ENCODE measurements around the gene PAH. TPM values are rescaled to one million over a fixed set of nuclear protein-coding genes. Genes with fewer than 3 reads are reported as not detected.

Gene PAH
- polyA plus RNA-seq, 2 of the 4 experiments (the other 2 are of a cell fraction): not detected

DNA sequence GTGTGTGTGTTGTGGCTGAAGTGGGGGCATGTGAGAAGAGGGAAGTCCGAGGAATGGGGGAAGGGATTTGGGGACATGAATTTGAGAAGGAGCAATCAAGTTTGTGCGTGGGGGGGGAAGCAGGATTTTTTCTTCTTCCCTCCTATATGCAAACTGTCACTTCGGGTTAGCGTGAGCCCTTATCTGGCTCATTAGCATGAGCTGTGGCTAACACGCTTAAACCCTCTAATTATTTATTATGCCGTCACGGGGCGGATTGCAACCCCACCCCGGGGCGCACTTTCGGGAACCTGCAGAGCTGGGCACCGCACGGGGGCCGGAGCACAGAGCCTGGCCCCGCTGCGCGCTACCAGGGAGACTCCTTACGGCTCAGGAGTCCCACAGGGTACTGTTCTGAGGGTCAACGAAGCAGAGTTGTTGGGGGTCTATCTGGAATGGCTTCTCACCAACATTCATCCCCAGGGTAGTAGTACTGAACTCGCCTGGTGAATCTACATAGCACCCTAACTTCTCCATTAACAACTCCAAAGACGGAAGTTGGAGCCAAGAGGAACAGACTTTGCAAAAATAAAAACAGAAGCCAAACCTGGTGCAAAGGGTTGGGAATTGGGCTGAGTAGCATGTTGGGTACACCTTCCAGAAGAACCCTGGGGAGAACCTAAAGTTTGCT is 34.0 kb upstream of the PAH start:
- no peaks in the 10 kb centered on the region for H3K9me3 ChIP-seq
- CTCF ChIA-PET: interaction anchor here (4.9 kb wide), 1 partner anchor 596 kb away, joined by 56 read pairs; no protein-coding TSS in a partner anchor
- POLR2A ChIA-PET: no interaction called here
- no peaks in the 10 kb centered on the region for H3K4me1 ChIP-seq
- ATAC-seq (no peak), DNase-seq (ENCODE audit: low read depth in 1 of 2, low spot score in 1 of 2) (no peak), FAIRE-seq (no peak)
- no peak overlapping the region for H3K4me3 ChIP-seq
- no peak overlapping the region; the same call in 2 of the 3 replicates for H3K4me2 ChIP-seq
- H3K27ac ChIP-seq: no peak overlapping the region
- TF ChIP-seq, protein P1, sequence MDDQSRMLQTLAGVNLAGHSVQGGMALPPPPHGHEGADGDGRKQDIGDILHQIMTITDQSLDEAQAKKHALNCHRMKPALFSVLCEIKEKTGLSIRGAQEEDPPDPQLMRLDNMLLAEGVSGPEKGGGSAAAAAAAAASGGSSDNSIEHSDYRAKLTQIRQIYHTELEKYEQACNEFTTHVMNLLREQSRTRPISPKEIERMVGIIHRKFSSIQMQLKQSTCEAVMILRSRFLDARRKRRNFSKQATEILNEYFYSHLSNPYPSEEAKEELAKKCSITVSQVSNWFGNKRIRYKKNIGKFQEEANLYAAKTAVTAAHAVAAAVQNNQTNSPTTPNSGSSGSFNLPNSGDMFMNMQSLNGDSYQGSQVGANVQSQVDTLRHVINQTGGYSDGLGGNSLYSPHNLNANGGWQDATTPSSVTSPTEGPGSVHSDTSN (IDR thresholded peaks at IDR 0.05): no peak
- TF ChIP-seq MYC (IDR thresholded peaks at IDR 0.05; ENCODE audit: borderline replicate concordance, low read length): no peak
- TF ChIP-seq CHD2 (IDR thresholded peaks at IDR 0.05; ENCODE audit: low read length, partially characterized antibody): no peak
- no peak for TF ChIP-seq RFX5 (IDR thresholded peaks at IDR 0.05)
- TF ChIP-seq ZFP36 (IDR thresholded peaks at IDR 0.05; ENCODE audit: borderline replicate concordance, partially characterized antibody): no peak
- no peak for TF ChIP-seq HOXA7 (CRISPR knock-in tag; IDR thresholded peaks at IDR 0.05)
- TF ChIP-seq EHMT2 (IDR thresholded peaks at IDR 0.05; ENCODE audit: low read depth): no peak
- TF ChIP-seq, protein P2, sequence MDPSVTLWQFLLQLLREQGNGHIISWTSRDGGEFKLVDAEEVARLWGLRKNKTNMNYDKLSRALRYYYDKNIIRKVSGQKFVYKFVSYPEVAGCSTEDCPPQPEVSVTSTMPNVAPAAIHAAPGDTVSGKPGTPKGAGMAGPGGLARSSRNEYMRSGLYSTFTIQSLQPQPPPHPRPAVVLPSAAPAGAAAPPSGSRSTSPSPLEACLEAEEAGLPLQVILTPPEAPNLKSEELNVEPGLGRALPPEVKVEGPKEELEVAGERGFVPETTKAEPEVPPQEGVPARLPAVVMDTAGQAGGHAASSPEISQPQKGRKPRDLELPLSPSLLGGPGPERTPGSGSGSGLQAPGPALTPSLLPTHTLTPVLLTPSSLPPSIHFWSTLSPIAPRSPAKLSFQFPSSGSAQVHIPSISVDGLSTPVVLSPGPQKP (IDR thresholded peaks at IDR 0.05; ENCODE audit: low read depth, low read length): no peak
- no peak for TF ChIP-seq FOXS1 (CRISPR knock-in tag; IDR thresholded peaks at IDR 0.05)
- TF ChIP-seq RNF2 (IDR thresholded peaks at IDR 0.05; ENCODE audit: borderline replicate concordance, low read depth): no peak
- TF ChIP-seq, protein P3, sequence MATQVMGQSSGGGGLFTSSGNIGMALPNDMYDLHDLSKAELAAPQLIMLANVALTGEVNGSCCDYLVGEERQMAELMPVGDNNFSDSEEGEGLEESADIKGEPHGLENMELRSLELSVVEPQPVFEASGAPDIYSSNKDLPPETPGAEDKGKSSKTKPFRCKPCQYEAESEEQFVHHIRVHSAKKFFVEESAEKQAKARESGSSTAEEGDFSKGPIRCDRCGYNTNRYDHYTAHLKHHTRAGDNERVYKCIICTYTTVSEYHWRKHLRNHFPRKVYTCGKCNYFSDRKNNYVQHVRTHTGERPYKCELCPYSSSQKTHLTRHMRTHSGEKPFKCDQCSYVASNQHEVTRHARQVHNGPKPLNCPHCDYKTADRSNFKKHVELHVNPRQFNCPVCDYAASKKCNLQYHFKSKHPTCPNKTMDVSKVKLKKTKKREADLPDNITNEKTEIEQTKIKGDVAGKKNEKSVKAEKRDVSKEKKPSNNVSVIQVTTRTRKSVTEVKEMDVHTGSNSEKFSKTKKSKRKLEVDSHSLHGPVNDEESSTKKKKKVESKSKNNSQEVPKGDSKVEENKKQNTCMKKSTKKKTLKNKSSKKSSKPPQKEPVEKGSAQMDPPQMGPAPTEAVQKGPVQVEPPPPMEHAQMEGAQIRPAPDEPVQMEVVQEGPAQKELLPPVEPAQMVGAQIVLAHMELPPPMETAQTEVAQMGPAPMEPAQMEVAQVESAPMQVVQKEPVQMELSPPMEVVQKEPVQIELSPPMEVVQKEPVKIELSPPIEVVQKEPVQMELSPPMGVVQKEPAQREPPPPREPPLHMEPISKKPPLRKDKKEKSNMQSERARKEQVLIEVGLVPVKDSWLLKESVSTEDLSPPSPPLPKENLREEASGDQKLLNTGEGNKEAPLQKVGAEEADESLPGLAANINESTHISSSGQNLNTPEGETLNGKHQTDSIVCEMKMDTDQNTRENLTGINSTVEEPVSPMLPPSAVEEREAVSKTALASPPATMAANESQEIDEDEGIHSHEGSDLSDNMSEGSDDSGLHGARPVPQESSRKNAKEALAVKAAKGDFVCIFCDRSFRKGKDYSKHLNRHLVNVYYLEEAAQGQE (IDR thresholded peaks at IDR 0.05): no peak
- TF ChIP-seq JUN (IDR thresholded peaks at IDR 0.05): no peak
- WGBS (ENCODE audit: missing lambda C conversion rate): 72% methylated on average over 21 of the region's 21 CpGs

DNA sequence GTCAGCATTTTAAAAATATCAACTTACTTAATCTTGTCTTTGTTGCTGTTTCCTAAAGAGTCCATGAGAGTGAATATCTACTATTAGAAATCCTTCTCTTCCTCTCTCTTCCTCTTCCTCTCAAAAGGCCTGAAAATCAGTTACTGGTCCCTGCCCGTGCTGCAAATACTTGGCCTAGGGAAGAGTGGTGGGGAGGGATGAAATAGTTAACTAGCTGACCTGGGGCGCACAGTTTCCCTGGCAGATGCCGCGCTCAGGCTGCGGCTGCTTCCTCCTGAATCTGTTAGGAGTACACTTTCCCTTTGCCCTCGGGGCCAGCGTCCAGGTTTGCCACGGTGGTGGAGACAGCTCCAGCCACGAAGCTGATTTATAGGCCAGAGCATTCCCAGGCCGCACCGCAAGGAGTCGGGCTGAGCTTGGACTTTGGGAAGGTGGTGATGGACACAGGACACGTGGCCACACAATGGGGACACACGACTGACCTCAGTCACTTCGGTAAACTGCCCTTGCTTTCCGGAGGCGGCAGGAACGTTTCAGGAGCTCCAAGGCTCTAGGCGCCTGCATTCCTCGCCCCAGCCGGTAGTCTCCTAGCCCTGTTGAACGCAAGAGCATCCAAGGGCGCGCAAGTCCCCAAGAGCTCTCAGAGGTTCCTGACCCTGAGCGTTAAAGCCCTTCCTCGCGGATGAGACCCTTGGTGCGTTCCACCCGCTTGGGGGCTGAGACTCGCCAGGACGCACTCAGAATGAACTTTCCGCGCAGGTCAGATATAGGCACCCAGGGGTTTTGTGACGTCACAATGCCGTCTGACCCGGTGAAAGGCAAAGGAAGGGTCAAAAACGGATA is 33.3 kb upstream of the PAH start:
- ChIA-PET POLR2A (no interaction called here), CTCF (interaction anchor here (0.6 to 4.9 kb wide), 5 partner anchors 9 to 597 kb away, joined by 3 to 56 read pairs (median 6); no protein-coding TSS in a partner anchor)
- DNase-seq (ENCODE audit: low read depth in 1 of 2, low spot score in 1 of 2) (peak in 1 of 2 experiments; percentile 32), FAIRE-seq (no peak), ATAC-seq (peak; percentile 57 to 73; a peak in 5 of 6 replicates)
- no peak overlapping the region for H3K27ac ChIP-seq
- TF ChIP-seq NPAS2 (CRISPR knock-in tag; IDR thresholded peaks at IDR 0.05; ENCODE audit: borderline replicate concordance) (no peak), EHF (CRISPR knock-in tag; IDR thresholded peaks at IDR 0.05) (no peak), ZC3H11A (IDR thresholded peaks at IDR 0.05) (no peak), HOXA7 (CRISPR knock-in tag; IDR thresholded peaks at IDR 0.05) (no peak), KDM1A (IDR thresholded peaks at IDR 0.05; ENCODE audit: low read depth) (no peak), POLR2AphosphoS2 (conservative IDR thresholded peaks at IDR 0.05; ENCODE audit: low read length) (no peak)
- TF ChIP-seq, protein P4, sequence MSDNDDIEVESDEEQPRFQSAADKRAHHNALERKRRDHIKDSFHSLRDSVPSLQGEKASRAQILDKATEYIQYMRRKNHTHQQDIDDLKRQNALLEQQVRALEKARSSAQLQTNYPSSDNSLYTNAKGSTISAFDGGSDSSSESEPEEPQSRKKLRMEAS (IDR thresholded peaks at IDR 0.05): 0 out of 2 replicates have a peak, but pooled peaks have one; percentile 17
- no peaks in the 10 kb centered on the region for H3K4me1 ChIP-seq
- no peaks in the 10 kb centered on the region for H3K9me3 ChIP-seq
- peak overlapping the region; percentile 29; the same call in 2 of the 3 replicates for H3K4me2 ChIP-seq
- 32% methylated on average over 37 of the region's 37 CpGs for WGBS (ENCODE audit: missing lambda C conversion rate)
- no peak overlapping the region for H3K4me3 ChIP-seq
